Stimulated activated CD4-positive, alpha-beta T cell treated with anti-CD3 and anti-CD28 coated beads, Interleukin-1b, Interleukin-23, amount 100 ng/mL, for 1 hour (primary cell): ENCODE measurements around the gene AP5Z1.

Source experiments
- DNase-seq, 2 donors: peaks; one replicate each; pipeline ENCODE4 v3.0.0-alpha.2; 2020; ENCODE audit warnings: low read depth in 2 of 2

AP5Z1 gene

DNA sequence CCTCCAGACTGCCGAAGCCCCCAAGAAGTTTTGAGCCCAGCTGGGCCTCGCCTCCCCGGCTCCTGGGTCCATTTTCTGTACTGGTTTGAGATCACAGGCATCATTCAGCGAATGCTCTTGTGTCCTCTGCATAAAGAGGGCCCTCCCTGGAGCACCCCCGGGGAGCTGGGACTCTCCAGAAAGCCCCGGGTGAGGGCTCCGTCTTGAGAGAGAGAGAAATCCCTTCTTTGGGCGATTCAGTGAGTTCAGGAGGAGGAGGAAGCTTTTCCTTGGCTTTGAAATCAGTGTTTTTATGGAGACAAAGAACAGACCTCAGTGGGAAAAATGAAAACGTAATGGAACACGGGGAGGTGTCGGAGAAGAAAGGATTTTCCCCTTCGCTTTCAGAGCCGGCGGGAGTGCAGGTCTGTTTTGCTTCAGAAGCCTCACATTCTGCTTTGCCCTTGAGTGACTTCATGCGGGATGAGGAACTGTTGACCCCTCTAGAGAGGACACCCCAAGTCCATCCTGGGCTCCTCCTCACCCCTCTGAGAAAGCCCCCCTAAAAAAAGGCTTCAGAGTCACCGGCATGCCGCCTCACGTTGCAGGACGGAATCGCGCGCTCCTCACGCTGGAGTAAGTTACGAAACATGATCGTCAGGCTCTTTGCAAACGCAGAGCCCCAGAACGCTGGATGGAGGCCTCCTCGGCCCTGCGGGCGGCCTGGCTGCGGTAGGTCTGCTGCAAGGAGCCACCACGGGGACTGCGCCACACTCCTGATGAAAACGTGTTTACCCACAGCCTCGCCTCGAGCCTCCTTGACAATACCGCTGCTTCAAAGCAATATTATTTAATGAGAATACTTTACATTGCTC, 8.5 kb upstream of the AP5Z1 start:
- no peak for DNase-seq

DNA sequence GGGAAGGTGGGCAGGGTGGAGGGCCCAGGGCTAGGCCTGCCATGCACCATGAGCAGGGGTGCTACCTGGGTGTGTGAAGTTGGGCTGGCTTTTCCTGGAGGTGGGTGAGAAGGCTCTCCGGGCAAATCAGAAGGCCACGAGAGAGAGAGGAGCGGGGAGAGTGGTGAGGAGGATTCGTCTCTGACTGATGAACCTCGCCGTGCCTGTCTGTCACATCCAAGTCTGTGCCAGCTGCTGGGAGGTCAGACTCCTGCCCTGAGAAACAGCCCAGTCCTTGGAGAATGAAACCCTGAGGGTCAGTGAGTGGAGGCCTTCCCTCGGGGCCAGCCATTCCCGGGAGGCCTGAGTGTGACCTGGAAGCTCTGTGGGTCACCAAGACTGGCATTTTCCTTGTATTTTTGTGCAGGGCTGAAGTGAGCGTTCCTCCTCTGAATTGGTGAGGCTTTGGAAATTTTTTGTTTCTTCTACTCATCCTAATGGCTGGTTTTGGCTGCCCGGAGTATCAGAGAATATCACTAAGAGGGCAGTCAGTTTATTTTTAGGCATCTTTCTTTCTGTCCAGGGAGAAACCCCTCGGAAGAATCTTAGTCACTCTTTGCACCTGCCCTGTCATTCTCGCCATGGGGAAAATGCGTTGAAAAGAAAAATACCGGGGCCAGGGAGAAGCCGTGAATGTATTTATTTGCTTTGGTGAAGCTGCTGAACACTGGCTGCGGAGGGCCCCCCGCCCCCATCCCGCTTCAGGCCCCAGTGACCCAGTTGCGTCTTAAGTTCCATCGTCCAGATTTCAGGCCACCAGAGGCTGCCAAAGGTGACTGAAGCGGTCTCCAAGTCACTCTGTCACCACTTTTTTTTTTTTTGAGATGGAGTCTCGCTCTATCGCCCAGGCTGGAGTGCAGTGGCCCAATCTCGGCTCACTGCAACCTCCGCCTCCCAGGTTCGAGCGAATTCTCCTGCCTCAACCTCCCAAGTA, 6.5 kb upstream of the AP5Z1 start:
- DNase-seq: no peak

DNA sequence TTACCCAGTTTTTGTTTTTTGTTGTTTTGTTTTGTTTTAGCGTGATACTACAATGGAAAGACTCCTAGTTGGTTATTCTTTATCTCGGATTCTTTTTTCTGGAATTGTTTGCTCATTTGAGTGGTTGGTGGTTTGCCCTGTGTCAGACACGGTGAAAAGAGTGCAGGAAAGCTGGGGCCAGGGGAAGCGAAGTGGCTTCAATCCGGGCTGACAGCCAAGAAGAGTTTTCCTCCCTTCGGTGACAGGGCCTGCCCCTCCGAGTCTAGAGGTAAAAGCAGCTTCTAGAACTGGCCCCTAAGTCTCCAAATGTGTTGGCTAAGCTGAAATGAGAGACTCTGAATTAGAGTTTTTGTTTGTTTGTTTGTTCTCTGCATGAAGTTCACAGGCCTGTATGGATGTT, 5.7 kb upstream of the AP5Z1 start:
- no peak for DNase-seq

DNA sequence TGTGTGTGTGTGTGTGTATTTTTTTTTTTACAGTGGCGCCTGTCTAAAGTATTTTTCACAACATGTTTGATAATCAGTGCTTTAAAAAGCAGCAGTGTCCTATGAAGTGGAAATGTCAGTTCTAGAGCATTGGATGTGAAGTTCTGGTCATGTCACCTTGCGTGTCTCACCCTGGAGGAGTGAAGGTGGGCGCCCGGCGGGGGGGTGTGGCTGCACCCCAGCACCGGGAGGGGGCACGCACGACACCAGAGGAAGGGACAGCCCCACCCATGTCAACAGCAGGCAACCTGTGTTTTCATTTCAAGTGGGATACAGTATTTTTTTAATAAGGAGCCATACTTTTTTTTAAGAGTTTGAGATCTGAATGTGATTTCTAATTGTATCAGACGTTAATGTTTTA, 4.5 kb upstream of the AP5Z1 start:
- no peak for DNase-seq

DNA sequence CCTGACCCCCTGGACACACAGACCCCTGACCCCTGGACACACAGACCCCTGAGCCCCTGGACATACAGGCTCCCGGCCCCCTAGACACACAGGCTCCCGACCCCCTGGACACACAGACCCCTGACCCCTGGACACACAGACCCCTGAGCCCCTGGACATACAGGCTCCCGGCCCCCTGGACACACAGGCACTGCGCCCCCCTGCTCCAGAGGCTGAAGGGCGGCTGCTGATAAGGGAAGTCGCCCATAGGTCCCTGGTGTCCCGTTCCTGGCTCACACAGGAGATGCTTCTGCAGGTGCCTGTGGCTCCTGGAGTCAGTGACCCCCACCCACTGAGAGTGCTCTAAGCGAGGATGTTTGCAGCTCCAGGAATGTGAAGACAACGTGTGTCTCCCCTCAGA, 3.7 kb upstream of the AP5Z1 start:
- no peak for DNase-seq

DNA sequence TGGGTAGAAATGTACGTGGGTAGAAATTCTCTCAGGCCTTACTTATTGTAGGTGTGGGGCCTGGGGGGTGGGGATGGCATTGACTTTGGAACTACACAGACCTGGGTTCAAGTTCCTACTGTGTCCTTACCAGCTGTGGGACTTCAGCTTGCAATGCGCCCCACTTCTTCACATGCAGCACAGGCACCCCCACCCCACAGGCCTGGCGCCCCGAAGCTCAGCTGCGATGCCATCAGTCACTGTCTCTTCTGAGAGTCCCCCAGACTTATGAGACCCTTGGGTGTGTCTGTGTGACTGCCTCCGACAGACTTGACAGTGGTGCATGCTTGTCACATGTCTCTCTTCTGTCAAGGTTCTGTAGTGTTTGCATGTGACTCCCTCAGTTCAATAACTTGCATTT, 3.1 kb upstream of the AP5Z1 start:
- no peak for DNase-seq

DNA sequence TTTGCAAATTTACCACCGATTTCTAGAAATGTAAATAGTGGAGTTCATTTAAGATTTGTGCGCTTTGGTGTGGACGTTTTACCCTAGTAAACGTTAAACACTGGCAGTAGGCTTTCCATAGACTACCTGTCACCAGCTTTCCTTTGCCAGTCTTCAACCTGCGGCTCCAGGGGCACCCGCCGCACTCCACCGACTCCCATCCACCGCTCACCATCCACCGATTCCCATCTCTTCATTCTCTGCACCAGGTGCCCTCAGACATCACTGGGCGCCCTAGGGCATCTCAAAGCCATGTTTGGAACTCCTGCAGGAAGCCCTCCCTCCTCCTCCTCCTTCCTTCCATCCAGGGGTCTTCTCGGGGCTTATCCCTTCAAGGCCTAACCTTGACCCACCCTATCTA, 1.4 kb upstream of the AP5Z1 start:
- DNase-seq: no peak

DNA sequence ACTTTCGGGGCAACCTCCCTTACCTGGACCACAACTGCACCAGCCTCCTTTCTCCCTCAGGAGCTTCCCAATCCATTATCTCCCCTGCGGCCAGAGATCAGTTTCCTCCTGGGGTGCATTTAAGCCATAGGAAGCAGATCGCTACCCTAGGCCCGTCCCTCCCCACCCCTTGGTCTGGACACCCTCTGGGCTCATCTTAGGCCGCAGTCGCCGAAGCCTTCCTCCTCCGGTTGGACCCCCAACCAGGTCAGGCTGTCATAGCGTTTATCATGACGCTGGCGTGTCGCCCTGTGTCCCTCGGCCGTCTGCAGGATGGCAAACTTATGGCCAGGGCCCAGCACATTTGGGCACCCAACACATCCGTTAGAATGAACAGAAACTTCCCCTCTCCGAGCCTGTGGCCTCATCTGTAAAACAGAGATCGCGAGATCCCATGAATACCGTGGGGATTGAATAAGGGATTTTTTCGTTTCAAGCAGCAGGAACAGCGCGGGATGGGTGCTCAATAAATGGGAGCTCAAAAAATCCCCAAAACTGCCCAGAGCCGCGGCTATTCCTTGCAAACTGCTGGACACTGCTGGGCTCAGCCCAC, 669 bp upstream of the AP5Z1 start:
- no peak for DNase-seq

DNA sequence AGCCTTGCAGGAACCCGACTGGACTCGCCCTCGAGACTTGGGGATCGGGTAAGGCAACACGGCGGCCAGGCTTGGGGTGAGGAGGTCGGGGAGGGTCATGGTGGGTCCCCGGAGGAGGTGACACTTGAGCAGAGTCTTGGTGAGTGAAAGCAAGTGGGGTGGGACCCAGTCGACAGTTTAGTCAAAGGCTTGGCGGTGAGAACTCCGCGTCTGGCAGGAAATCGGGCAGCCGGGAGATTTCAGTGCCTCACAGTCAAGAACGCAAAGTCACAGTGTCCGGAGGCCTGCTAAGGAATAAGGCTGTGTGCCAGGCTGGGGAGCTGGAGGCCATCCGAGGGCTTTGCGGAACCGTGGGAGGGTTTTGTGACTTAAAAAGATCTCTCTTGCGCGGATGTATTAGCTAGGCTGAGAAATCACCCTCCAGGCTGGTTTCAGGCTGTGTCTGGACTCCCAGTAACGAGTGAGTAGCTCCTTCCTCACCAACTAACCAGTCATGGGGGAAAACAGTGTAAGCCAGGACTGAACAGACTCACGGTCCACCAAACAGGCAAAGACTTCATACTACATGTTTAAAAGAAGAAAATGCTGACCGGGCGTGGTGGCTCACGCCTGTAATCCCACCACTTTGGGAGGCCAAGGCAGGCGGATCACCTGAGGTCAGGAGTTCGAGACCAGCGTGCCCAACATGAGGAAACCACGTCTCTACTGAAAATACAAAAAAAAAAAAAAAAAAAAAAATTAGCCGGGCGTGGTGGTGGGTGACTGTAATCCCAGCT, 613 bp downstream of the AP5Z1 start:
- no peak for DNase-seq

DNA sequence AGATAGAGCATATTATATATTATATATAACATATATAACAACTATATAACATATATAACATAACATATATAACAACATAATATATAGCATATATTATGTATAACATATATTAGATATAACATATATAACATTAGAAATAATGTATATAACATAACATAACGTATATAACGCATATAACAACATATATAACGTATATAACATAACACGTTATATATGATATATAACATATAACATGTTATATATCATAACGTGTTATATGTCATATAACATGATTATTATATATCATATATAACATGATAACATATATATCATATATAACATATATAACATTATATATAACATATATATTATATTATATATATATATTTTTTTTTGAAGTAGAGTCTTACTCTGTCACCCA, 3.7 kb downstream of the AP5Z1 start:
- DNase-seq: no peak

DNA sequence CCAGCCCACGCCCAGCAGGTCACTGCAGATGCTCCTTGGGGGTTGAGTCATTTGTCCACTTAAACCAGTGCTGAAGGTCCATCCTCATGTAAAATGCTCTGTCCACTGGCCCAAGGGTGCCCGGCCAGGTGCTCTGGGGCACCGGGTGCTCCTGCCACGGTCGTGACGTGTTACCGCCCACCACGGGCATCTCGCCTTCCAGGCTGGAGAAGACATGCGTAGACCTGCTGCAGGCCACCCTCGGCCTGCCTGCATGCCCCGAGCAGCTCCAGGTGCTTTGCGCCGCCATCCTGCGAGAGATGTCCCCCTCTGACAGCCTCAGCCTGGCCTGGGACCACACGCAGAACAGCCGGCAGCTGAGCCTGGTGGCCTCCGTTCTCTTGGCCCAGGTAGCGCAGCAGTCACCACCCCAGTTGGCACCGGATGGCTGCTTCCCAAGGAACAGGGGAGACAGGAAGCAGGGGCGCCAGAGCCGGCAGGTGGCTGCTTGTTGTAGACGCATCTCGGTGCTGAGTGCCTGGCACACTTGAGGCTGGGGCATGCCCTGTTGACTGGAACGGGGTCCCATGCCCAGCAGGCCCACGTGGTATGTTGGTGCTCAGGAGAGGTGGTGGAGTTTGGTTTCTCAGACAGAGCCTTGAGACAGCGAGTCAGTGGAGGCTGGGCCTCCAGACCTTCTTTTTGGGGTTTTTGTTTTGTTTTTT, 6.1 kb downstream of the AP5Z1 start:
- no peak for DNase-seq

DNA sequence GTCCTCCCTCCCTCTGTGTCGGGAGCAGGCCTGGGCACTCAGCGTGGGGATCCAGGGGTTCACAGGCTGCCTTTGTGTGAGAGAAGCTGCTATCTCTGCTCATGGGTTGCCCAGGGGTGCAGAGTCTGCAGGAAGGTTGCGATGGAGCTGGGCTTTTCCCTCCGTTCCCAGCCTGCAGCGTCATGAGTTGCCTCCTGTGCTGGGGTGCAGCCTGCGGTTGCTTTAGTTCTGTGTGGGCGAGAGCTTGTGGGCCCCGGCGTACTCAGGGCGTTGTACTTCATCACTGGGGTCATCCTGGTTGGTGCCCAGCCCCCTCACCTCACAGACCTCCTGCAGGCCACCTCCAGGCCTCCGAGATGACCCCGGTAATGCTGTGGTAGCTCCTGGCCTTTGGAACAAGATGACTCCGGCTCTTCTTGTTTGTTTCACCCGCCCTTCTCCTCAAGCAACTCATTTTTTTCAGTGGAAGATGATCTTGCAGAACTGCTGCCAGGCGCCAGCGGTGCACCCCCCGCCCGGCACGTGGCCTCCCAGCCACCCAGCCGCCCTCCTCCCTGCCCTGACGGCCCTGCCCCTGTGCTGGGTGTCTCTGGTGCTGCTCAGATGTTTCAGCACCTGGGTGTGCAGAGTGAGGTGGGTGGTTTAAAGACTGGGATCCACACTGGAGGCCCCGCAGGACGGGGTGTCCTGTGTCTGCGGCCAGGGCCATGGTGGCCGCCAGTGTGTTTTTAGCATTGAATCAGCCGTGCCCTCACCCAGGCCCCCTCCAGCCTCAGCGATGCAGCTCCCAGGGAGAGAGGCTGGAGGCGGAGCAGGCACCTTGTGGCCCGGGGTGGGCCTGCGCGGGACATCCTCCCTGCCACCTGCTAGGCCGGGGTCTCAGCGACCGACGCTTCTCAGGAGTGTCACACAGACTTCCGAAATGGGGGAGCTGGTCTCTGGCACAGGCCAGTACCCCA, 7.2 kb downstream of the AP5Z1 start:
- DNase-seq: no peak

DNA sequence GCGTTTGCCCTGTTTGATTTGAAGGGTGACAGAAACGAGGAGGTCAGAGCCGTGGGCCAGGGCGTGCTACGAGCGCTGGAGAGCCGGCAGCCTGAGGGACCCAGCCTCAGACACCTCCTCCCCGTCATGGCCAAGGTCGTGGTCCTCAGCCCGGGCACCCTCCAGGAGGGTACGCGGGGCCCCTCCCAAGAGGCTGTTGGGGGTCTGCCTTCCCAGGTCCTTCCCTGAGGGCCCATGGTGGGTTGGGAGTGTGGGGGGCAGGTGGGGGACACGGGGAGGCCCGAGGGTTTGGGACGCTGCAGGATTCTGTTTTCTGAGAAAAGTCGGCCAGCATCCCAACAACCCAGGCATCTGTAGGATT, 7.8 kb downstream of the AP5Z1 start:
- no peak for DNase-seq

DNA sequence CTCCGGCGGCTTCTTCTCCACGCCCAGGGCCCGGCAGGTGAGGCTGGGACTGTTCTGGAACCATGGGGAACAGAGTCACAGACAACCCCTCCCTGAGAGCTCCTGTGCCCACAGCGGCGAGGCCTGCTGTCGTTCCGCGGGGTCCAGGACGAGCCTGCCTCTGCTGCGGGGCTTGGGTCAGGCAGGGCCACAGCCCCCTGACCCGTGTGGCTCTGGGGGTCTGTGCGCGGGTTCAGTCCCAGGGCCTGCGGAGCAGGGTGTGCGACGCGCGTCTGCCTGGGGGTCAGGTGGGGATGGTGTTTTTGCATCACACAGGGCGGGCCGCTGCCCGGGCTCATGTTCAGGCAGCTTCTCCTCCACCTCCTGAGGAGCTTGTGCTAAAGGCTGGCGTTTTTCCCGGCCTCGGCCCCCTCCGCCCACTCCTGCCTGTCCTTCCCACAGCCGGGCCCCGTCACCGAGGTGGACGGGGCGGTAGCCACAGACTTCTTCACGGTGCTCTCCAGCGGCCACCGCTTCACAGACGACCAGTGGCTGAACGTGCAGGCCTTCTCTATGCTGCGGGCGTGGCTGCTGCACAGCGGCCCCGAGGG, 8.4 kb downstream of the AP5Z1 start:
- DNase-seq: no peak

DNA sequence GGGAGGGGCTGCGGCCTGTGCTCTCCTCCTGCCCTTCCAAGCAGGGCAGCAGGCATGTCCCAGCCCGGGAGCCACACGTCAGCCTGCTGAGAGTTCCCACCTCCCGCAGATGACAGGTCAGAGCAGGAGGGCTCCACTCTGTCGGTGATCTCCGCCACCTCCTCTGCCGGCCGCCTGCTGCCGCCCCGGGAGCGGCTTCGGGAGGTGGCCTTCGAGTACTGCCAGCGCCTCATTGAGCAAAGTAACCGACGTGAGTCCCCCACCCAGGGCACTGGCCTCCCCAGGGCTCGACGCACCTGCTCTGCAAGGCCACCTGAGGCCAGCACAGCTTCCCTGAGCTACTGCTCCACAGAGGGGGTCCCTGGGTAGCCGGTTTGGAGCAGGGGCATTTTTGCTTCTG, 9.4 kb downstream of the AP5Z1 start:
- no peak for DNase-seq

DNA sequence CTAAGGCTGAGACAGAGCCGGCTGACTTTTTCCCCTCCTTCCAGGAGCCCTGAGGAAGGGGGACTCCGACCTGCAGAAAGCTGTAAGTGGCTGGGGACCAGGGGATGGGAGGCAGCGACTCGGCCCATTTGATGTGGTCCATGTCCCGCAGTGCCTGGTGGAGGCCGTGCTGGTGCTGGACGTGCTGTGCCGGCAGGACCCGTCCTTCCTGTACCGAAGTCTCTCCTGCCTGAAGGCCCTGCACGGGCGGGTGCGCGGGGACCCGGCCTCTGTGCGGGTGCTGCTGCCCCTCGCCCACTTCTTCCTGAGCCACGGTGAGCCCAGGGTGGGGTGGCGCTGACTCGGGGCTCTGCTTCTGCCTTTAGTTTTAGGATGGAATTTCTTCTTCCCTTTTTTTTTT, 9.9 kb downstream of the AP5Z1 start:
- DNase-seq: no peak

DNA sequence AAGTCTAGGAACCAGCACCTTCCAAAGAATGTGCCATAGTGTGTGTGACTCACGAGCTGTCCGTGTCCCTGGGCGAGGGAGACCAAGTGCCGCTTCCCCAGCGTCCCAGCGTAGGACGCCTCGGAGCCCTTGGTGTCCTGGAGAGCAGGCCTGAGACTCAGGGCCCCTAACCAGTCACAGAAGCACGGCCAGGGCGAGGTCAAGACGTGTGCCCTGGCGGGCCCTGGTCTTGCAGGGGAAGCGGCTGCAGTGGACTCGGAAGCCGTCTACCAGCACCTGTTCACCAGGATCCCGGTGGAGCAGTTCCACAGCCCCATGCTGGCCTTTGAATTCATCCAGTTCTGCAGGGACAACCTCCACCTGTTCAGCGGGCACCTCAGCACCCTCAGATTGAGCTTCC, 10.6 kb downstream of the AP5Z1 start:
- DNase-seq: no peak

DNA sequence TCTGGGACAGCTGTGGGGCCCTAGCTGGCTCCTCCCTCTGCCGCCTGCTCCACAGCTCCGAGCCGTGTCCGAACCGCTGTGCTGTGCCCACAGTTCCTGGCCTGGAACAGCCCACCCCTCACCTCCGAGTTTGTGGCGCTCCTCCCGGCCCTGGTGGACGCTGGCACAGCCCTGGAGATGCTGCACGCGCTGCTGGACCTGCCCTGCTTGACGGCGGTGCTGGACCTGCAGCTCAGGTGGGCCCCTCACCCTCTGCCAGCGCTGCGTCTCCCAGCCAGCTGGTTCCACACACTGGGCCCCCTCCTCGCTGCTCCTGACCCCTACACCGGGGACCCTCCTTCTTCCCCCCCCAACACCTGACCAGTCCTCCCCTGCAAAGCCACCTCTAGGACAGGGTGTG, 12.1 kb downstream of the AP5Z1 start:
- DNase-seq: no peak

DNA sequence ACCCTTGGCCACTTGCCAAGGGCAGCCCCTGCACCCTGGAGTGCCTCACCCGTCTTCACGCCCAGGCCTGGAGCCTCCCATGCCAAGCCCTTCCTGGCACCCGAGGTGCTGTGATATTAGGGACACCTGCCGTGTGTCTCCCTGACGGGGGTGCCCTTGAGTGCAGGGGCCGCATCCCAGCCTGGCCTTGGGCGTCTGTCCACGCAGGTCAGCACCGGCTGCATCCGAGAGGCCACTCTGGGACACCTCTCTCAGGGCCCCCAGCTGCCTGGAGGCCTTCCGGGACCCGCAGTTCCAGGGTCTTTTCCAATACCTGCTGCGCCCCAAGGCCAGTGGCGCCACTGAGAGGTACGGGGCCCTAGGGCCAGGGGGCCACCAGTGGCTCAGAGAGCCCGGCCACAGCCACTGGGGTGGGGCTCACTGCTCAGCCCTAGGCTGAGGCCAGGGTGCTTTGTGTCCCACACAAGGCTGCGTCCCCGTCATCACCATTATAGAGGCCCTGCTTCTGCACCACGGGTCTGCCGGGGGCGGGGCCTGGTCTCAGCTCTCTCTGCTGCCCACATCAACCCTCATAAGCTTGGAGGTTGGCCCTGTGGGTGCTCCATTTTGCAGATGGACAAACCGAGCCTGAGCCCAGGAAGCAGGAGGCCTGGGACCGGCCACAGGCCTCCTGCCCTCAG, 12.7 kb downstream of the AP5Z1 start:
- DNase-seq: no peak
